Fibroblast of skin of right biceps (primary cell): ENCODE measurements around the gene LILRA1.
"Not testable (repeated sequence)": the region's sequence is repeated elsewhere in the genome, so short reads cannot be mapped to it uniquely, and the experiment has no call there.

Experiments
- DNase-seq: peaks from one replicate; pipeline ENCODE4 v3.0.0-alpha.2; 2013

Gene LILRA1

GRCh38 chr19:54578268-54578667 lies 15.2 kb upstream of the LILRA1 start:
- DNase-seq = not testable (repeated sequence)

- no peak for DNase-seq
Measured at GRCh38 chr19:54586397-54586796, 7.0 kb upstream of the LILRA1 start.

GRCh38 chr19:54587026-54587425 lies 6.4 kb upstream of the LILRA1 start:
- no peak for DNase-seq

- DNase-seq = not testable (repeated sequence)
Measured at GRCh38 chr19:54593931-54594626, 647 bp downstream of the LILRA1 start.

- no peak for DNase-seq
Measured at GRCh38 chr19:54594737-54595136, 1.3 kb downstream of the LILRA1 start.

GRCh38 chr19:54595680-54596436 lies 2.4 kb downstream of the LILRA1 start:
- DNase-seq = not testable (repeated sequence)

- no peak for DNase-seq
Measured at GRCh38 chr19:54600212-54600611, 6.8 kb downstream of the LILRA1 start.

- no peak for DNase-seq
Measured at GRCh38 chr19:54606230-54606629, 12.8 kb downstream of the LILRA1 start.

GRCh38 chr19:54606891-54607784 lies 13.7 kb downstream of the LILRA1 start:
- DNase-seq = no peak

GRCh38 chr19:54607785-54608150 lies 14.3 kb downstream of the LILRA1 start:
- DNase-seq = no peak

GRCh38 chr19:54608205-54608604 lies 14.8 kb downstream of the LILRA1 start:
- no peak for DNase-seq

- no peak for DNase-seq
Measured at GRCh38 chr19:54608792-54609191, 15.4 kb downstream of the LILRA1 start.

- no peak for DNase-seq
Measured at GRCh38 chr19:54609356-54609791, 15.9 kb downstream of the LILRA1 start.

- no peak for DNase-seq
Measured at GRCh38 chr19:54612428-54612827, 19.0 kb downstream of the LILRA1 start.

GRCh38 chr19:54614726-54615125 lies 21.3 kb downstream of the LILRA1 start:
- DNase-seq = no peak

GRCh38 chr19:54616057-54616456 lies 22.6 kb downstream of the LILRA1 start:
- DNase-seq = no peak

- no peak for DNase-seq
Measured at GRCh38 chr19:54616821-54617560, 23.6 kb downstream of the LILRA1 start.

- no peak for DNase-seq
Measured at GRCh38 chr19:54620464-54620863, 27.0 kb downstream of the LILRA1 start.

GRCh38 chr19:54622431-54622830 lies 29.0 kb downstream of the LILRA1 start:
- no peak for DNase-seq

GRCh38 chr19:54624234-54624633 lies 30.8 kb downstream of the LILRA1 start:
- not testable (repeated sequence) for DNase-seq

GRCh38 chr19:54624934-54625730 lies 31.7 kb downstream of the LILRA1 start:
- not testable (repeated sequence) for DNase-seq

GRCh38 chr19:54626757-54627156 lies 33.3 kb downstream of the LILRA1 start:
- no peak for DNase-seq
